ENCODE measurements around the gene F2. TPM values are rescaled to one million over a fixed set of nuclear protein-coding genes. Genes with fewer than 3 reads are reported as not detected.

F2 gene
- total RNA-seq, 2 donors from 2014 or later: not detected

- intact Hi-C loops (cut with DNase I): no loop called here
- ATAC-seq (no peak), DNase-seq (no peak)
Measured at GRCh38 chr11:46778416-46778815, 59.4 kb downstream of the F2 start.

Small RNA genes within 50 kb of the gene (microRNA-seq; reads per million reads assigned to microRNA genes)
- 0.20 to 0.27 reads per million in 2 donors for gene MIR5582

Other genes with a start within 250 kb of the F2 start
- gene AMBRA1, start 125.2 kb upstream of the F2 start, total RNA-seq: 10 to 100 TPM; 14.9 to 20.1 TPM
- 1 to 10 TPM; 2.9 to 3.9 TPM for gene HARBI1, start 102.0 kb upstream of the F2 start, total RNA-seq
- gene ATG13, start 101.7 kb upstream of the F2 start, total RNA-seq: 10 to 100 TPM; 51.4 to 52.1 TPM
- 100 to 1,000 TPM; 112 to 144 TPM for gene ARHGAP1, start 18.6 kb upstream of the F2 start, total RNA-seq
- gene ZNF408, start 18.2 kb upstream of the F2 start, total RNA-seq: 1 to 10 TPM; 7.4 to 9.3 TPM
- gene CKAP5, start 127.1 kb downstream of the F2 start, total RNA-seq: 10 to 100 TPM; 56.3 to 57.1 TPM
- gene LRP4, start 199.3 kb downstream of the F2 start, total RNA-seq: 10 to 100 TPM; 20.2 to 21.0 TPM
- 10 to 100 TPM; 11.4 to 12.3 TPM for gene CSTPP1, start 217.5 kb downstream of the F2 start, total RNA-seq